MG63 (cell line): ENCODE data around the gene APPBP2. TPM values are rescaled to one million over a fixed set of nuclear protein-coding genes. Genes with fewer than 3 reads are reported as not detected.
"Not testable (repeated sequence)": the region's sequence is repeated elsewhere in the genome, so short reads cannot be mapped to it uniquely, and the experiment has no call there.

Source experiments
- DNase-seq: peaks from one replicate; pipeline ENCODE4 v3.0.0-alpha.2; 2020
- H3K27me3 ChIP-seq: fragments of 250-450 bp; sonication (Bioruptor Pico); 2 replicates; pipeline ENCODE4 v1.5.1; 2020; ENCODE audit warnings: mild to moderate bottlenecking, moderate library complexity
- H3K36me3 ChIP-seq: fragments of 250-450 bp; sonication (Bioruptor Pico); 2 replicates; pipeline ENCODE4 v1.5.1; 2020; ENCODE audit warnings: mild to moderate bottlenecking, moderate library complexity
- H3K4me3 ChIP-seq: fragments of 250-450 bp; sonication (Bioruptor Pico); 2 replicates; pipeline ENCODE4 v1.5.1; 2020; ENCODE audit warnings: mild to moderate bottlenecking, moderate library complexity
- H3K9me3 ChIP-seq: fragments of 250-450 bp; sonication (Bioruptor Pico); 2 replicates; pipeline ENCODE4 v1.5.1; 2020; ENCODE audit warnings: mild to moderate bottlenecking, moderate library complexity
- total RNA-seq: library from RNA; depleted of rRNA; stranded (reverse); fragments of >200 nt; shearing (Covaris generic); gene quantifications from 2 replicates; pipeline ENCODE4 v1.2.3, GENCODE V29; 2014; ENCODE audit warnings: low replicate concordance

The APPBP2 gene
- total RNA-seq, 1 experiment from 2014 or later: 18.0 TPM

- not testable (repeated sequence) for H3K9me3 ChIP-seq, H3K4me3 ChIP-seq, DNase-seq, H3K27me3 ChIP-seq
- H3K36me3 ChIP-seq: peaks cover 55% of the 10 kb centered on the region
Observed at GRCh38 chr17:60515199-60515598, 10.8 kb downstream of the APPBP2 start.

DNA sequence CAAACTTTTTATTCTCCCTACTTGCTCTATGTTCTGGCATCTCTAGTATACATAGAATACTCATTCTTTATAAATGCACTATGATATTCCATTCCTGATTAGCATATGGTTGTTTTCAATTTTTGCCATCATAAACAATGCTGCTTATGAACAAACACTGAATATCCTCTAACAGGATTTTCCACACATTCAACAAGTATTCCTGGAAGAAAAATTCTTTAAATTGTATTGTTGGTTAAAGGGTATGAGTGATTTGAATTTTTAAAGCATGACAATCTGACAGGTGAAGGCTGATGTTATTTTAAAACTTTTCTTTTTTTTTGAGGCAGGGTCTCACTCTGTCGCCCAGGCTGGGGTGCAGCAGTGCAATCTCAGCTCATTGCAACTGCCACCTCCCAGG, 11.5 kb downstream of the APPBP2 start:
- Histone ChIP-seq H3K9me3 (no peaks in the 10 kb centered on the region), H3K4me3 (no peak overlapping the region), H3K36me3 (peaks cover 50% of the 10 kb centered on the region), H3K27me3 (no peaks in the 10 kb centered on the region)
- DNase-seq: no peak

DNA sequence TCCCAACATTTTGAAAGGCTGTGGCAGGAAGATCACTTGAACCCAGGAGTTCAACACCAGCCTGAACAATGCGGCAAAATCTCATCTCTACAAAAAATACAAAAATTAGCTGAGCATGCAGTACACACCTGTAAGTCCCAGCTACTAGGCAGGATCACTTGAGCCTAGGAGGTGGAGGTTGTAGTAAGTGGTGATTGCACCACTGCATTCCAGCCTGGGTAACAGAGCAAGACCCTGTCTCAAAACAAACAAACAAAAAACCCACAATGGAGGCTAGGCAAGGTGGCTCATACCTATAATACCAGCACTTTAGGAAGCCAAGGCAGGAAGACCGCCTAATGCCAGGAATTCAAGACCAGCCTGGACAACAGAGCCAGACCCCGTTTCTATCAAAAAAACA, 12.0 kb downstream of the APPBP2 start:
- Histone ChIP-seq H3K36me3 (peaks cover 46% of the 10 kb centered on the region), H3K4me3 (no peak overlapping the region), H3K27me3 (no peaks in the 10 kb centered on the region), H3K9me3 (no peaks in the 10 kb centered on the region)
- no peak for DNase-seq

GRCh38 chr17:60513014-60513413, 13.0 kb downstream of the APPBP2 start:
- Histone ChIP-seq H3K36me3 (peaks cover 41% of the 10 kb centered on the region), H3K9me3 (no peaks in the 10 kb centered on the region), H3K27me3 (no peaks in the 10 kb centered on the region), H3K4me3 (no peak overlapping the region)
- DNase-seq: no peak

- Histone ChIP-seq H3K4me3 (no peak overlapping the region), H3K27me3 (no peaks in the 10 kb centered on the region), H3K9me3 (no peaks in the 10 kb centered on the region), H3K36me3 (peaks cover 26% of the 10 kb centered on the region)
- DNase-seq: no peak
Observed at GRCh38 chr17:60510723-60511122, 15.3 kb downstream of the APPBP2 start.

- no peak overlapping the region for H3K4me3 ChIP-seq
- H3K36me3 ChIP-seq: peaks cover 26% of the 10 kb centered on the region
- DNase-seq: no peak
- H3K27me3 ChIP-seq: no peaks in the 10 kb centered on the region
- H3K9me3 ChIP-seq: no peaks in the 10 kb centered on the region
Observed at GRCh38 chr17:60510031-60510430, 16.0 kb downstream of the APPBP2 start.

- peaks cover 26% of the 10 kb centered on the region for H3K36me3 ChIP-seq
- DNase-seq: no peak
- H3K9me3 ChIP-seq: no peaks in the 10 kb centered on the region
- no peaks in the 10 kb centered on the region for H3K27me3 ChIP-seq
- H3K4me3 ChIP-seq: no peak overlapping the region
Observed at GRCh38 chr17:60508384-60508980, 17.6 kb downstream of the APPBP2 start.

GRCh38 chr17:60506312-60506711, 19.7 kb downstream of the APPBP2 start:
- Histone ChIP-seq H3K9me3 (no peaks in the 10 kb centered on the region), H3K4me3 (no peak overlapping the region), H3K27me3 (no peaks in the 10 kb centered on the region), H3K36me3 (peaks cover 9% of the 10 kb centered on the region)
- DNase-seq: no peak

DNA sequence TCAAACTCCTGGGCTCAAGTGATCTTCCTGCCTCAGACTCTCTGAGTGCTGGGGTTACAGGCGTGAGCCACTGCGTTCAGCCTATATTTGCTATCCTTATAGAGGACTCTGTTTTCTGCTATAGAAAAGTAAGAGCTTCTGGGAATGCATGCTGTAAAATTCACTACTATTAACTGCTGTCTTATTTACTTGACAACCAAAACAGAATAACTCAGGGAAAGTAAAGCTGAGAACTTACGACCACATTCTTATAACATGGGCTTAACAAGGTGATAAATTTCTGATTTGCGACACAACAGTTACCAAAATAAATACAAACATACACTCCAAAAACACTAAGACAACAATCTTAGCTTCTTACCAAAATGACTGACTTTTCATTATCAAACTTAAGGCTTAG, 23.9 kb downstream of the APPBP2 start:
- peaks cover 15% of the 10 kb centered on the region for H3K36me3 ChIP-seq
- DNase-seq: no peak
- H3K9me3 ChIP-seq: no peaks in the 10 kb centered on the region
- H3K27me3 ChIP-seq: no peaks in the 10 kb centered on the region
- H3K4me3 ChIP-seq: no peak overlapping the region

DNA sequence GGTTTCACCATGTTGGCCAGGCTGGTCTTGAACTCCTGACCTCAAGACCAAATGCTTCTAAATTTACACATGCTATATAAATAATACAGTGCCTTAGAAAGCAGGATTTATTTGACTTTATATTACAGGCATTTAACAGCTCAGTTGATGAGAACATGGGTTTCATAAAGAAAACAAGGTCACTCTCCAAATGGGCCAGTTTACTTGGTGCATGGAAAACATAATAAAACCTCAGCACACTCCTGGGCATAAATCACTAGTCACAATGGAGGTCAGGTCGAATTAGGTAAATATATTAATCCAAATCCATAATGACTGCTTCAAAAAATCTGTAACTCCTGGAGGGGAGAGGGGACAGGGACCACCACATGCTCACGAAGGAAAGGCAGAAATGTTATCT, 24.5 kb downstream of the APPBP2 start:
- H3K27me3 ChIP-seq: no peaks in the 10 kb centered on the region
- H3K4me3 ChIP-seq: no peak overlapping the region
- no peaks in the 10 kb centered on the region for H3K9me3 ChIP-seq
- H3K36me3 ChIP-seq: peaks cover 21% of the 10 kb centered on the region
- no peak for DNase-seq

- peaks cover 20% of the 10 kb centered on the region for H3K9me3 ChIP-seq
- peaks cover 71% of the 10 kb centered on the region for H3K36me3 ChIP-seq
- no peaks in the 10 kb centered on the region for H3K27me3 ChIP-seq
- no peak for DNase-seq
- no peak overlapping the region for H3K4me3 ChIP-seq
Observed at GRCh38 chr17:60496041-60496440, 30.0 kb downstream of the APPBP2 start.

DNA sequence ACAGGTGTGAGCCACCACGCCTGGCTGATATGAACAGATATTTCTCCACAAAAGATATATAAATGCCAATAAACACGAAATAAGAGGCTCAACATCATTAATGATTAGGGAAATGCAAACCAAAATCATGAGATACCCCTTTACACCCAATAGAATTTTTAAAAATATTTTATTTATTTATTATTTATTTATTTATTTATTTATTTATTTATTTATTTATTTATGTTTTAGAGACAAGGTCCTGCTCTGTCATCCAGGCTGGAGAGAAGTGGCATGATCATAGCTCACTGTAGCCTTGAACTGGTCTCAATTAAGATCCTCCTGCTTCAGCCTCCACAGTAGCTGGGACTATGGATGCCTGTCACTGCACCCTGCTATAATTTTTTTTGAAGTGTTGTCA, 30.8 kb downstream of the APPBP2 start:
- no peaks in the 10 kb centered on the region for H3K27me3 ChIP-seq
- H3K4me3 ChIP-seq: no peak overlapping the region
- H3K9me3 ChIP-seq: peaks cover 21% of the 10 kb centered on the region
- H3K36me3 ChIP-seq: peaks cover 78% of the 10 kb centered on the region
- DNase-seq: no peak

DNA sequence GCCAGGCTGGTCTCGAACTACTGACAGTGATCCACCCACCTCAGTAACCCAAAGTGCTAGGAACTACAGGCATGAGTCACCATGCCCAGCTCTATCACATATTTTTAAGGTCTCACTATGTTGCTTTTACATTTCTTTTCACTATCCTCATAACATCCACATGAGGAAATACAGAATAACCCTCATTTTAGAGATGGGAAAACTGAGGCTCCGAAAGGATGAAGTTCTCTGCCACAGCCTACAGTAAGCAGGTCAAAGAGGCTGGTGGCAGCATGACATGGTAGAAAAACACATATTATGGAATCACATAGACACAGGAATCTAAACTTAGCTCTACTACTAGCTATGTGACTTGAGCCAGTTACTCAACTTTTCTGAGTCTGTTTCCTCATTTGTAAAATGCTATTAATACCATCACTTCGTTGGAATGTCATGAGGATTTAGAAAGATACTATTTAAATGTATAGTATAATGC, 32.2 kb downstream of the APPBP2 start:
- Histone ChIP-seq H3K27me3 (no peaks in the 10 kb centered on the region), H3K36me3 (peaks cover 84% of the 10 kb centered on the region), H3K9me3 (peaks cover 25% of the 10 kb centered on the region), H3K4me3 (no peak overlapping the region)
- DNase-seq: no peak

GRCh38 chr17:60491771-60492170, 34.3 kb downstream of the APPBP2 start:
- Histone ChIP-seq H3K27me3 (no peaks in the 10 kb centered on the region), H3K36me3 (peaks cover 93% of the 10 kb centered on the region), H3K4me3 (no peak overlapping the region), H3K9me3 (peaks cover 36% of the 10 kb centered on the region)
- DNase-seq: no peak

GRCh38 chr17:60490594-60490993, 35.4 kb downstream of the APPBP2 start:
- not testable (repeated sequence) for DNase-seq, H3K27me3 ChIP-seq, H3K4me3 ChIP-seq
- peaks cover 39% of the 10 kb centered on the region for H3K9me3 ChIP-seq
- H3K36me3 ChIP-seq: peaks cover 93% of the 10 kb centered on the region

GRCh38 chr17:60481604-60482003, 44.4 kb downstream of the APPBP2 start:
- no peaks in the 10 kb centered on the region for H3K27me3 ChIP-seq
- peaks cover 40% of the 10 kb centered on the region for H3K36me3 ChIP-seq
- no peak overlapping the region for H3K4me3 ChIP-seq
- H3K9me3 ChIP-seq: peaks cover 9% of the 10 kb centered on the region
- no peak for DNase-seq

DNA sequence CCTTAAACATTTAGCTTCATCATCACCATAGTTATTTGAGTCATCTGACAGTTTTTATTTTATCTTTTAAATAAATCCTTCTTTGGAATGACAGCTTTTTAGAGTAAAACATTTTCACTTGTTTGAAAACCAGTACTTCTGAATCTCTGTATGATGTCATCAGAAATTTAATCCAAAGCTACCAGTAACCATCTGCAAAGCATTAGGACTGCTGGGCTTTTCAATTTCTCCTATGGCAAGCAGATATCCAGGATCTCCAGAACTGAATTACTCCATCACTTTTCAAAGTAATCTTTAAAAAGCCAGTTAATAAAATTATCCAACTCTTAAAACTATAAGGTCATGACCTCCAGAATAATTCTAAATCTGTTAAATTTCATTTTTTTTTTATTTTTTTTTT, 52.3 kb downstream of the APPBP2 start:
- peaks cover 5% of the 10 kb centered on the region; the same call in 1 of the 2 replicates for H3K9me3 ChIP-seq
- peaks cover 36% of the 10 kb centered on the region for H3K36me3 ChIP-seq
- no peak overlapping the region for H3K4me3 ChIP-seq
- DNase-seq: no peak
- H3K27me3 ChIP-seq: no peaks in the 10 kb centered on the region

DNA sequence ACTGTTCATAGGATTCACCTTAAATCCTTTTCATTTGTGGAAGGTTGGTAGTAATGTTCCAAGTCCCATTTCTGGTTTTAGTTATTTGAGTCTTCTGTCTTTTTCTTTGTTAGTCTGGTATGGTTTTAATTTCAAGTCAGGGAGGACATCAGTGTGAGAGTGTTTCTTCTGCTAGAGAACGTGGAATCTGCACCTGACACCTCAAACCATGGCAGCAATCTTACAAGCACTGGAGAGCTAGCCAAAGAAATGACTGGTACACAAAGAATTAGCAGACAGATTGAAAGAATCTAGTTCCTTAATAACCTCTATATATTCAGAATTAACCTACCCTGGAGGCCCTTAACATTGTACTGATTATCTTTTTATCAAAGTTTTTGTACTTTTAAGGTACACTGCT, 53.6 kb downstream of the APPBP2 start:
- DNase-seq: no peak
- Histone ChIP-seq H3K4me3 (no peak overlapping the region), H3K36me3 (peaks cover 31% of the 10 kb centered on the region), H3K9me3 (peaks cover 5% of the 10 kb centered on the region; the same call in 1 of the 2 replicates), H3K27me3 (no peaks in the 10 kb centered on the region)
